GM12878 (cell line): Measurements from ENCODE around the gene MGRN1. TPM values are rescaled to one million over a fixed set of nuclear protein-coding genes. Genes with fewer than 3 reads are reported as not detected.

Source experiments
- ATAC-seq: fragments of 200-7000 bp; cut with Tn5 transposase; 3 replicates; pipeline ENCODE4 v1.9.1; 2020; ENCODE audit warnings: mild to moderate bottlenecking, moderate library complexity
- BruUV-seq: library from RNA; stranded (reverse); fragments of 400-500 nt; replicated peaks from 2 replicates; lab custom pipeline; 2021; lab: Mats Ljungman, UMichigan
- CTCF ChIA-PET: fragments of 300-600 bp; sonication (Branson Sonifier 250); formaldehyde crosslinking; extraction: SDS; loops from one replicate; lab custom pipeline; 2021; ENCODE audit warnings: inconsistent platforms; lab: Yijun Ruan, JAX
- POLR2A ChIA-PET: fragments of 350-600 bp; formaldehyde crosslinking; extraction: SDS; loops from one replicate; lab custom pipeline; 2021; ENCODE audit warnings: inconsistent platforms; lab: Charles Lee
- RAD21 ChIA-PET: fragments of 300-600 bp; sonication (Branson Sonifier 250); formaldehyde crosslinking; loops from one replicate; lab custom pipeline; 2023; ENCODE audit warnings: antibody characterized with exemption; ENCODE audit not compliant: unreplicated experiment; lab: Charles Lee
- SMC1A ChIA-PET: fragments of 300-600 bp; sonication (Branson Sonifier 250); formaldehyde crosslinking; loops from one replicate; lab custom pipeline; 2023; ENCODE audit not compliant: unreplicated experiment, uncharacterized antibody; lab: Charles Lee
- DNase-seq: peaks from one replicate; pipeline ENCODE4 v3.0.0-alpha.2; 2011; ENCODE audit warnings: low read depth, low spot score
- FAIRE-seq: peaks from 3 replicates; lab custom pipeline; 2011; peaks lifted over from hg19 to GRCh38; lab: Jason Lieb, UNC
- H2AFZ ChIP-seq: 2 replicates; pipeline ENCODE4 v1.6.0; 2011; ENCODE audit warnings: low read depth, low read length, control low read depth; ENCODE audit not compliant: control insufficient read depth
- H3K27ac ChIP-seq: 2 replicates; pipeline ENCODE4 v1.5.1; 2011; ENCODE audit warnings: control low read depth; ENCODE audit not compliant: control insufficient read depth, insufficient read depth
- H3K27me3 ChIP-seq, 2 experiments: replicated peaks in 1 of 2; 2 replicates each; pipeline versions ENCODE4 v1.6.0 to v1.6.1; 2011; ENCODE audit warnings: low read length in 1 of 2; ENCODE audit not compliant: control insufficient read depth in 2 of 2, insufficient read depth in 2 of 2
- H3K36me3 ChIP-seq, 2 experiments: 2 replicates each; pipeline ENCODE4 v1.5.1; 2011; ENCODE audit warnings: low read length in 1 of 2; ENCODE audit not compliant: control insufficient read depth in 2 of 2, insufficient read depth in 2 of 2
- H3K4me1 ChIP-seq: 2 replicates; pipeline ENCODE4 v1.6.1; 2011; ENCODE audit warnings: mild to moderate bottlenecking, low read length, moderate library complexity, mixed read lengths; ENCODE audit not compliant: control insufficient read depth, insufficient read depth
- H3K4me2 ChIP-seq: 2 replicates; pipeline ENCODE4 v1.6.0; 2011; ENCODE audit warnings: control low read depth; ENCODE audit not compliant: control insufficient read depth, insufficient read depth
- H3K4me3 ChIP-seq: fragments of 200-600 bp; sonication (generic); 2 replicates; pipeline ENCODE4 v1.5.1; 2016
- H3K79me2 ChIP-seq: 2 replicates; pipeline ENCODE4 v1.6.0; 2011; ENCODE audit warnings: low read length; ENCODE audit not compliant: control insufficient read depth, insufficient read depth
- H3K9ac ChIP-seq: 2 replicates; pipeline ENCODE4 v1.8.0; 2011; ENCODE audit warnings: low read length, control low read depth, mixed read lengths; ENCODE audit not compliant: control insufficient read depth, insufficient read depth
- H3K9me3 ChIP-seq: replicated peaks from 3 replicates; pipeline ENCODE4 v1.5.1; 2011; ENCODE audit warnings: mild to moderate bottlenecking, low read length; ENCODE audit not compliant: control insufficient read depth, insufficient read depth
- H4K20me1 ChIP-seq: 2 replicates; pipeline ENCODE4 v1.6.0; 2011; ENCODE audit not compliant: control insufficient read depth, insufficient read depth
- BCLAF1 ChIP-seq: fragments of 450-650 bp; IDR thresholded peaks from 2 replicates; pipeline ENCODE4 v1.6.1; 2017; ENCODE audit warnings: antibody characterized with exemption, mild to moderate bottlenecking, moderate library complexity
- POLR2AphosphoS5 ChIP-seq: IDR thresholded peaks from 2 replicates; pipeline ENCODE4 v1.6.1; 2011; ENCODE audit warnings: mild to moderate bottlenecking, low read length, inconsistent platforms
- WGBS: methylation state at CpG from one replicate; pipeline ENCODE4 v1.1.6; 2016; ENCODE audit warnings: low lambda C conversion rate; ENCODE audit not compliant: insufficient replicate concordance, insufficient coverage; ENCODE audit errors: missing lambda C conversion rate; 5-methylcytosine and 5-hydroxymethylcytosine counted together
- in situ Hi-C: fragments of 300-500 bp; cut with MboI; formaldehyde crosslinking; loops from 9 replicates; pipeline ENCODE4 v1.14.3; 2018; ENCODE audit warnings: mixed read lengths
- intact Hi-C: fragments of 100-400 bp; cut with micrococcal nuclease; formaldehyde crosslinking; loops from one replicate; pipeline ENCODE4 v1.14.2; 2022; ENCODE audit not compliant: unreplicated experiment
- polyA plus RNA-seq, 11 experiments: library from polyadenylated mRNA; depleted of rRNA in 4 of 11; unstranded in 6 of 11; stranded (reverse) in 5 of 11; fragments of >200 nt; fragmentation: Nextera tagmentation in 4 of 11; fragmentation: Illumina TruSeq in 1 of 11; extraction: Ambion mirVana in 4 of 11; extraction: Trizol in 1 of 11; gene quantifications; 1 replicate in 1 of 11; 2 replicates in 10 of 11; pipeline versions ENCODE4 v1.2.1 to v1.2.3, GENCODE V29; 2011 to 2016; ENCODE audit warnings: inconsistent platforms in 2 of 11, missing spikeins in 2 of 11, low read depth in 1 of 11
- total RNA-seq, 4 experiments: library from RNA; depleted of rRNA in 3 of 4; stranded (reverse); fragments of >200 nt in 3 of 4; fragmentation: Illumina TruSeq in 1 of 4; extraction: Trizol in 1 of 4; gene quantifications; 2 replicates each; pipeline versions ENCODE4 v1.2.1 to v1.2.3, GENCODE V29; 2013 to 2021

MGRN1 gene
- total and polyA plus RNA-seq, 10 of the 15 experiments (the other 5 are each of a cell fraction or from before 2014, with no cell fraction given): 0.35 to 86.7 (median 14.6) TPM

- H3K27ac ChIP-seq: no peak overlapping the region
- no peak overlapping the region for H3K4me2 ChIP-seq
- WGBS: 86% methylated on average over 31 of the region's 32 CpGs
- TF ChIP-seq BCLAF1 (no peak), POLR2AphosphoS5 (0 out of 2 replicates have a peak, but pooled peaks have one; percentile 0)
- ChIA-PET RAD21 (no interaction called here), CTCF (no interaction called here), POLR2A (no interaction called here), SMC1A (no interaction called here)
- DNase-seq (no peak), FAIRE-seq (no peak), ATAC-seq (no peak)
- peaks cover 0 to 10% of the 10 kb centered on the region in 2 experiments; a peak in 2 of 4 replicates for H3K36me3 ChIP-seq
- intact Hi-C loops: loop anchor here (10.0 kb wide), 3 partner anchors 96 to 194 kb away; partner anchors contain the start of genes DNAJA3 and ROGDI
- H4K20me1 ChIP-seq: no peaks in the 10 kb centered on the region
- peaks cover 10% of the 10 kb centered on the region for H3K4me1 ChIP-seq
- no peaks in the 10 kb centered on the region for H3K27me3 ChIP-seq
- in situ Hi-C loops: loop anchor here (10.0 kb wide), 1 partner anchor 344 kb away; the partner anchor contains the start of gene SEC14L5
- no TSS peak for BruUV-seq
- peaks cover 27% of the 10 kb centered on the region for H3K79me2 ChIP-seq
- H3K9ac ChIP-seq: no peak overlapping the region
- H2AFZ ChIP-seq: no peak overlapping the region
- H3K9me3 ChIP-seq: no peaks in the 10 kb centered on the region
- no peak overlapping the region for H3K4me3 ChIP-seq
Measured at GRCh38 chr16:4610011-4611005, 14.3 kb upstream of the MGRN1 start.
